GM23248 (cell line): Measurements from ENCODE around the gene ZBTB20. TPM values are rescaled to one million over a fixed set of nuclear protein-coding genes. Genes with fewer than 3 reads are reported as not detected.

ENCODE experiments used
- DNase-seq: peaks from one replicate; pipeline ENCODE4 v3.0.0-alpha.2; 2015
- H2AFZ ChIP-seq: fragments of 200-600 bp; sonication (generic); 2 replicates; pipeline ENCODE4 v1.6.1; 2016; ENCODE audit warnings: antibody characterized with exemption
- H3F3A ChIP-seq: fragments of 200-600 bp; sonication (generic); 2 replicates; pipeline ENCODE4 v1.6.1; 2016; ENCODE audit warnings: mild to moderate bottlenecking, antibody characterized with exemption, mixed run types; ENCODE audit not compliant: insufficient read depth
- H3K27ac ChIP-seq: fragments of 200-600 bp; sonication (generic); 2 replicates; pipeline ENCODE4 v1.5.1; 2016; ENCODE audit warnings: mild to moderate bottlenecking
- H3K27me3 ChIP-seq: fragments of 200-600 bp; sonication (generic); replicated peaks from 2 replicates; pipeline ENCODE4 v1.6.1; 2016; ENCODE audit warnings: mild to moderate bottlenecking; ENCODE audit not compliant: insufficient read depth
- H3K36me3 ChIP-seq: fragments of 200-600 bp; sonication (generic); 2 replicates; pipeline ENCODE4 v1.6.1; 2016; ENCODE audit warnings: low read depth, mild to moderate bottlenecking
- H3K4me1 ChIP-seq: fragments of 200-600 bp; sonication (generic); 2 replicates; pipeline ENCODE4 v1.6.1; 2016; ENCODE audit warnings: mild to moderate bottlenecking; ENCODE audit not compliant: insufficient read depth
- H3K4me2 ChIP-seq: fragments of 200-600 bp; sonication (generic); one replicate; pipeline ENCODE4 v1.6.1; 2016; ENCODE audit warnings: mild to moderate bottlenecking; ENCODE audit not compliant: unreplicated experiment
- H3K4me3 ChIP-seq: fragments of 200-600 bp; sonication (generic); 2 replicates; pipeline ENCODE4 v1.5.1; 2016; ENCODE audit warnings: mild to moderate bottlenecking
- H3K79me2 ChIP-seq: fragments of 200-600 bp; sonication (generic); 2 replicates; pipeline ENCODE4 v1.6.1; 2016; ENCODE audit warnings: mild to moderate bottlenecking; ENCODE audit not compliant: insufficient read depth
- H3K9ac ChIP-seq: fragments of 200-600 bp; sonication (generic); 2 replicates; pipeline ENCODE4 v1.6.1; 2016; ENCODE audit warnings: mild to moderate bottlenecking
- H3K9me2 ChIP-seq: fragments of 200-600 bp; sonication (generic); 2 replicates; pipeline ENCODE4 v1.6.1; 2016; ENCODE audit warnings: mixed run types, mild to moderate bottlenecking, moderate library complexity; ENCODE audit not compliant: insufficient read depth
- H3K9me3 ChIP-seq: fragments of 200-600 bp; sonication (generic); one replicate; pipeline ENCODE4 v1.6.1; 2017; ENCODE audit warnings: low read depth
- H4K20me1 ChIP-seq: fragments of 200-600 bp; sonication (generic); 2 replicates; pipeline ENCODE4 v1.6.0; 2016; ENCODE audit not compliant: insufficient read depth
- EZH2 ChIP-seq: fragments of 200-600 bp; sonication (generic); IDR thresholded peaks from 2 replicates; pipeline ENCODE4 v1.6.1; 2018; ENCODE audit warnings: antibody characterized with exemption, mild to moderate bottlenecking; ENCODE audit not compliant: insufficient read depth, poor library complexity, severe bottlenecking
- EZH2phosphoT487 ChIP-seq: fragments of 200-600 bp; sonication (generic); IDR thresholded peaks from 2 replicates; pipeline ENCODE4 v1.6.1; 2018; ENCODE audit warnings: antibody characterized with exemption, moderate library complexity, mild to moderate bottlenecking, low read depth; ENCODE audit not compliant: insufficient read depth
- WGBS, 2 experiments: methylation state at CpG; one replicate each; pipeline ENCODE4 v1.1.6; 2015 to 2017; ENCODE audit warnings: low lambda C conversion rate in 2 of 2, low coverage in 1 of 2; ENCODE audit errors: missing lambda C conversion rate in 2 of 2; 5-methylcytosine and 5-hydroxymethylcytosine counted together
- in situ Hi-C: fragments of 300-500 bp; cut with MboI; formaldehyde crosslinking; loops from 2 replicates; pipeline ENCODE4 v1.15.0; 2020
- polyA plus RNA-seq: library from polyadenylated mRNA; unstranded; fragments of >200 nt; fragmentation: Nextera tagmentation; extraction: Ambion mirVana; gene quantifications from 2 replicates; pipeline ENCODE4 v1.2.1, GENCODE V29; 2016
- total RNA-seq: library from RNA; depleted of rRNA; stranded (reverse); fragments of >200 nt; shearing (Covaris generic); gene quantifications from 2 replicates; pipeline ENCODE4 v1.2.3, GENCODE V29; 2014

The ZBTB20 gene
- total and polyA plus RNA-seq, 2 experiments from 2014 or later, result 9.2 to 12.2 TPM

GRCh38 chr3:114420072-114420471, 727.0 kb downstream of the ZBTB20 start:
- Histone ChIP-seq H3K9me2 (no peaks in the 10 kb centered on the region), H3K4me3 (no peak overlapping the region), H3K79me2 (peaks cover 7% of the 10 kb centered on the region; the same call in 1 of the 2 replicates), H3K9ac (no peak overlapping the region), H3K27ac (no peak overlapping the region), H2AFZ (no peak overlapping the region), H4K20me1 (no peaks in the 10 kb centered on the region), H3K36me3 (no peaks in the 10 kb centered on the region), H3K4me1 (peaks cover 34% of the 10 kb centered on the region), H3K9me3 (no peaks in the 10 kb centered on the region), H3F3A (peaks cover 35% of the 10 kb centered on the region), H3K4me2 (no peak overlapping the region), H3K27me3 (no peaks in the 10 kb centered on the region)
- TF ChIP-seq EZH2 (no peak), EZH2phosphoT487 (no peak)
- in situ Hi-C loops, result no loop called here
- 82 to 86% methylated on average over 3 of the region's 3 CpGs for WGBS, 2 experiments
- DNase-seq, result no peak

GRCh38 chr3:114418724-114419543, 728.2 kb downstream of the ZBTB20 start:
- DNase-seq, result peak; percentile 88
- H3K36me3 ChIP-seq, result no peaks in the 10 kb centered on the region
- H4K20me1 ChIP-seq, result no peaks in the 10 kb centered on the region
- H2AFZ ChIP-seq, result peak overlapping the region; percentile 9; the same call in 1 of the 2 replicates
- H3K4me2 ChIP-seq, result peak overlapping the region; percentile 72
- peak overlapping the region; percentile 49 for H3K9ac ChIP-seq
- H3K4me1 ChIP-seq, result peaks cover 34% of the 10 kb centered on the region
- H3K79me2 ChIP-seq, result peaks cover 7% of the 10 kb centered on the region; the same call in 1 of the 2 replicates
- H3K27me3 ChIP-seq, result no peaks in the 10 kb centered on the region
- peak overlapping the region; percentile 85 for H3K27ac ChIP-seq
- in situ Hi-C loops, result no loop called here
- 9% methylated on average over 8 of the region's 8 CpGs for WGBS, 2 experiments
- peaks cover 35% of the 10 kb centered on the region for H3F3A ChIP-seq
- no peaks in the 10 kb centered on the region for H3K9me3 ChIP-seq
- TF ChIP-seq EZH2phosphoT487 (no peak), EZH2 (no peak)
- H3K4me3 ChIP-seq, result peak overlapping the region; percentile 34
- H3K9me2 ChIP-seq, result no peaks in the 10 kb centered on the region

- Histone ChIP-seq H2AFZ (0 out of 2 replicates have a peak overlapping the region, but pooled peaks have one; percentile 9), H3K9me3 (no peaks in the 10 kb centered on the region), H3K36me3 (no peaks in the 10 kb centered on the region), H3F3A (peaks cover 38% of the 10 kb centered on the region), H3K4me3 (peak overlapping the region; percentile 66), H3K4me1 (peaks cover 39% of the 10 kb centered on the region), H3K79me2 (peaks cover 7% of the 10 kb centered on the region; the same call in 1 of the 2 replicates), H3K9me2 (no peaks in the 10 kb centered on the region), H3K27ac (peak overlapping the region; percentile 85), H3K9ac (peak overlapping the region; percentile 49), H3K27me3 (no peaks in the 10 kb centered on the region), H4K20me1 (no peaks in the 10 kb centered on the region), H3K4me2 (peak overlapping the region; percentile 72)
- TF ChIP-seq EZH2 (no peak), EZH2phosphoT487 (no peak)
- in situ Hi-C loops, result no loop called here
- peak; percentile 56 for DNase-seq
Measured at GRCh38 chr3:114418107-114418506, 729.0 kb downstream of the ZBTB20 start.

- H4K20me1 ChIP-seq, result no peaks in the 10 kb centered on the region
- peak overlapping the region; percentile 66 for H3K4me3 ChIP-seq
- H3K79me2 ChIP-seq, result peaks cover 7% of the 10 kb centered on the region; the same call in 1 of the 2 replicates
- H2AFZ ChIP-seq, result peak overlapping the region; percentile 19; the same call in 1 of the 2 replicates
- peak overlapping the region; percentile 72 for H3K4me2 ChIP-seq
- peak overlapping the region; percentile 49 for H3K9ac ChIP-seq
- WGBS, 2 experiments, result 51 to 58% methylated on average over 3 of the region's 3 CpGs
- no peaks in the 10 kb centered on the region for H3K36me3 ChIP-seq
- TF ChIP-seq EZH2 (no peak), EZH2phosphoT487 (no peak)
- DNase-seq, result no peak
- peaks cover 43% of the 10 kb centered on the region for H3K4me1 ChIP-seq
- in situ Hi-C loops, result no loop called here
- H3K27me3 ChIP-seq, result no peaks in the 10 kb centered on the region
- H3K9me3 ChIP-seq, result no peaks in the 10 kb centered on the region
- peak overlapping the region; percentile 85 for H3K27ac ChIP-seq
- peaks cover 42% of the 10 kb centered on the region for H3F3A ChIP-seq
- no peaks in the 10 kb centered on the region for H3K9me2 ChIP-seq
Measured at GRCh38 chr3:114417675-114418074, 729.4 kb downstream of the ZBTB20 start.
